Keratinocyte (primary cell): ENCODE results near the gene MAP3K20. TPM values are rescaled to one million over a fixed set of nuclear protein-coding genes. Genes with fewer than 3 reads are reported as not detected.

ENCODE experiments used
- DNase-seq: peaks from one replicate; pipeline ENCODE4 v3.0.0-alpha.2; 2011; ENCODE audit warnings: low read depth, missing footprints, low spot score
- FAIRE-seq: peaks from 2 replicates; lab custom pipeline; 2011; peaks lifted over from hg19 to GRCh38; lab: Jason Lieb, UNC
- H2AFZ ChIP-seq: 2 replicates; pipeline ENCODE4 v1.6.0; 2012; ENCODE audit warnings: low read length, control low read depth, inconsistent platforms; ENCODE audit not compliant: control insufficient read depth
- H3K27ac ChIP-seq: 2 replicates; pipeline ENCODE4 v1.5.1; 2011; ENCODE audit warnings: low read length; ENCODE audit not compliant: control insufficient read depth, insufficient read depth
- H3K27me3 ChIP-seq: 3 replicates; pipeline ENCODE4 v1.6.0; 2011; ENCODE audit warnings: low read length; ENCODE audit not compliant: control insufficient read depth, insufficient read depth; ENCODE audit errors: extremely low read depth
- H3K36me3 ChIP-seq, 2 experiments: 2 replicates in 1 of 2; 3 replicates in 1 of 2; pipeline ENCODE4 v1.5.1; 2011; ENCODE audit warnings: low read length in 2 of 2, mild to moderate bottlenecking in 1 of 2; ENCODE audit not compliant: control insufficient read depth in 2 of 2, insufficient read depth in 2 of 2; ENCODE audit errors: extremely low read depth in 1 of 2
- H3K4me1 ChIP-seq: 3 replicates; pipeline ENCODE4 v1.5.1; 2011; ENCODE audit warnings: low read length; ENCODE audit not compliant: control insufficient read depth, insufficient read depth; ENCODE audit errors: extremely low read depth
- H3K4me2 ChIP-seq: 3 replicates; pipeline ENCODE4 v1.6.0; 2011; ENCODE audit warnings: low read depth, low read length; ENCODE audit not compliant: control insufficient read depth, insufficient read depth; ENCODE audit errors: extremely low read depth
- H3K4me3 ChIP-seq, 3 experiments: fragments of 200-600 bp in 1 of 3; sonication (generic) in 1 of 3; 2 replicates in 2 of 3; 3 replicates in 1 of 3; pipeline ENCODE4 v1.5.1; 2011 to 2016; ENCODE audit warnings: low read length in 3 of 3, mild to moderate bottlenecking in 3 of 3, control low read depth in 2 of 3, inconsistent platforms in 1 of 3, low read depth in 1 of 3, mixed read lengths in 1 of 3, mixed run types in 1 of 3, moderate library complexity in 1 of 3; ENCODE audit not compliant: control insufficient read depth in 2 of 3, insufficient read depth in 2 of 3; ENCODE audit errors: extremely low read depth in 1 of 3
- H3K79me2 ChIP-seq: 2 replicates; pipeline ENCODE4 v1.6.0; 2012; ENCODE audit warnings: low read length; ENCODE audit not compliant: control insufficient read depth, insufficient read depth
- H3K9ac ChIP-seq: 3 replicates; pipeline ENCODE4 v1.6.0; 2011; ENCODE audit warnings: low read length; ENCODE audit not compliant: control insufficient read depth, insufficient read depth; ENCODE audit errors: extremely low read depth
- H3K9me1 ChIP-seq: 3 replicates; pipeline ENCODE4 v1.6.0; 2011; ENCODE audit warnings: low read length; ENCODE audit not compliant: control insufficient read depth, insufficient read depth; ENCODE audit errors: extremely low read depth
- H3K9me3 ChIP-seq: 2 replicates; pipeline ENCODE4 v1.5.1; 2012; ENCODE audit warnings: low read depth, low read length; ENCODE audit not compliant: control insufficient read depth
- H4K20me1 ChIP-seq: 3 replicates; pipeline ENCODE4 v1.6.0; 2011; ENCODE audit warnings: low read length; ENCODE audit not compliant: control insufficient read depth, insufficient read depth; ENCODE audit errors: extremely low read depth
- CTCF ChIP-seq, 3 experiments: IDR thresholded peaks in 1 of 3; conservative IDR thresholded peaks in 1 of 3; optimal IDR thresholded peaks in 1 of 3; 2 replicates in 2 of 3; 3 replicates in 1 of 3; pipeline versions ENCODE3 to v1.5.1; 2011; ENCODE audit warnings: low read length in 3 of 3, mild to moderate bottlenecking in 3 of 3, moderate library complexity in 2 of 3, control low read depth in 1 of 3, inconsistent platforms in 1 of 3; ENCODE audit not compliant: insufficient read depth in 2 of 3; ENCODE audit errors: extremely low read depth in 1 of 3
- EZH2 ChIP-seq: IDR thresholded peaks from one replicate; pipeline ENCODE4 v1.6.1; 2012; ENCODE audit warnings: inconsistent platforms, mild to moderate bottlenecking, low read length, moderate library complexity
- dilution Hi-C: fragments of 300-500 bp; cut with MboI; formaldehyde crosslinking; loops from one replicate; pipeline ENCODE4 v1.7.0; 2020; ENCODE audit warnings: low sequenced_read_pairs; ENCODE audit not compliant: extremely low pct_ligation_motif_present
- polyA plus RNA-seq, 5 experiments: library from polyadenylated mRNA; depleted of rRNA in 3 of 5; stranded (reverse) in 3 of 5; stranded (forward) in 1 of 5; unstranded in 1 of 5; fragments of >200 nt; gene quantifications; 1 replicate in 1 of 5; 2 replicates in 3 of 5; 3 replicates in 1 of 5; pipeline versions ENCODE4 v1.2.1 to v1.2.3, GENCODE V29; 2011 to 2012; ENCODE audit warnings: missing spikeins in 2 of 5, low read depth in 1 of 5, low replicate concordance in 1 of 5

Gene MAP3K20
- polyA plus RNA-seq, 1 donor (not counting 4 experiments of a cell fraction or from before 2014, with no cell fraction given): 31.7 TPM

GRCh38 chr2:173066887-173067676, 8.6 kb upstream of the MAP3K20 start:
- Histone ChIP-seq H3K27me3 (no peaks in the 10 kb centered on the region), H3K9me3 (no peaks in the 10 kb centered on the region), H4K20me1 (no peaks in the 10 kb centered on the region), H3K4me3 (no peak overlapping the region), H3K4me2 (no peak overlapping the region), H3K27ac (no peak overlapping the region), H3K9me1 (no peaks in the 10 kb centered on the region), H3K79me2 (no peaks in the 10 kb centered on the region), H2AFZ (no peak overlapping the region), H3K36me3 (no peaks in the 10 kb centered on the region), H3K9ac (no peak overlapping the region), H3K4me1 (peaks cover 14% of the 10 kb centered on the region)
- DNase-seq (no peak), FAIRE-seq (no peak)
- dilution Hi-C loops: no loop called here
- TF ChIP-seq CTCF (optimal IDR thresholded peaks at IDR 0.05 in 1 of 3, IDR thresholded peaks at IDR 0.05 in 1 of 3, conservative IDR thresholded peaks at IDR 0.05 in 1 of 3; ENCODE audit: extremely low read depth in 1 of 3, insufficient read depth in 2 of 3, low read length in 3 of 3) (no peak), EZH2 (no peak)

GRCh38 chr2:173075056-173075780, 428 bp upstream of the MAP3K20 start:
- dilution Hi-C loops: no loop called here
- Histone ChIP-seq H3K4me3 (peak overlapping the region; percentile 49 to 95 (median 90)), H3K27me3 (no peaks in the 10 kb centered on the region), H3K36me3 (no peaks in the 10 kb centered on the region), H3K27ac (peak overlapping the region; percentile 96), H4K20me1 (no peaks in the 10 kb centered on the region), H3K79me2 (peaks cover 38% of the 10 kb centered on the region), H3K9me1 (no peaks in the 10 kb centered on the region), H2AFZ (peak overlapping the region; percentile 64), H3K9ac (peak overlapping the region; percentile 98), H3K4me2 (peak overlapping the region; percentile 93), H3K9me3 (no peaks in the 10 kb centered on the region), H3K4me1 (peaks cover 29% of the 10 kb centered on the region)
- FAIRE-seq (no peak), DNase-seq (no peak)
- no peak for TF ChIP-seq CTCF (optimal IDR thresholded peaks at IDR 0.05 in 1 of 3, IDR thresholded peaks at IDR 0.05 in 1 of 3, conservative IDR thresholded peaks at IDR 0.05 in 1 of 3; ENCODE audit: extremely low read depth in 1 of 3, insufficient read depth in 2 of 3, low read length in 3 of 3)
- TF ChIP-seq EZH2: no peak
